Adrenal gland (tissue), 5 donors: ENCODE data around the gene KIF16B.

ENCODE experiments used
- CTCF ChIP-seq, 6 experiments: fragments of 450-650 bp in 4 of 6; fragments of 200-600 bp in 2 of 6; sonication (generic) in 1 of 6; IDR thresholded peaks; 1 replicate in 5 of 6; 2 replicates in 1 of 6; pipeline versions ENCODE4 v1.5.1 to v1.8.0; 2016 to 2021; ENCODE audit warnings: antibody characterized with exemption in 6 of 6, mild to moderate bottlenecking in 2 of 6, moderate library complexity in 1 of 6
- POLR2A ChIP-seq, 2 donors: fragments of 450-650 bp; IDR thresholded peaks; one replicate each; pipeline ENCODE4 v1.6.1; 2017; ENCODE audit warnings: antibody characterized with exemption in 2 of 2, mild to moderate bottlenecking in 2 of 2, moderate library complexity in 1 of 2
- donor health status: DM: no; HTN: no; CAD: no.

GRCh38 chr20:16385462-16385861 is 187.8 kb downstream of the KIF16B start:
- TF ChIP-seq CTCF (IDR thresholded peaks at IDR 0.05) (no peak), POLR2A (IDR thresholded peaks at IDR 0.05) (no peak)
